SK-N-SH (cell line): ENCODE measurements around the gene SF3A1.

ENCODE experiments used
- GABPA ChIP-seq: IDR thresholded peaks from 2 replicates; pipeline ENCODE4 v1.4.0; 2012; ENCODE audit warnings: low read depth, mild to moderate bottlenecking
- JUND ChIP-seq: IDR thresholded peaks from 2 replicates; pipeline ENCODE4 v1.4.0; 2012
- NFIC ChIP-seq: IDR thresholded peaks from 2 replicates; pipeline ENCODE4 v1.4.0; 2012; ENCODE audit warnings: borderline replicate concordance
- POLR2AphosphoS5 ChIP-seq: IDR thresholded peaks from 2 replicates; pipeline ENCODE4 v1.6.1; 2012; ENCODE audit warnings: low read depth, low read length
- RCOR1 ChIP-seq: fragments of 150-350 bp; IDR thresholded peaks from 2 replicates; pipeline ENCODE4 v1.6.1; 2017; ENCODE audit warnings: antibody characterized with exemption, low read length
- RXRA ChIP-seq: IDR thresholded peaks from 2 replicates; pipeline ENCODE4 v1.4.0; 2012; ENCODE audit warnings: low read depth, mild to moderate bottlenecking, borderline replicate concordance
- TF ChIP-seq, protein P1 (sequence below): fragments of 200-600 bp; sonication (generic); IDR thresholded peaks from 2 replicates; pipeline ENCODE4 v1.6.1; 2017; ENCODE audit warnings: antibody characterized with exemption, mild to moderate bottlenecking, moderate library complexity
- TF ChIP-seq, protein P2 (sequence below): fragments of 150-350 bp; IDR thresholded peaks from 2 replicates; pipeline ENCODE4 v1.6.1; 2017; ENCODE audit warnings: antibody characterized with exemption, low read length, low read depth, borderline replicate concordance

DNA sequence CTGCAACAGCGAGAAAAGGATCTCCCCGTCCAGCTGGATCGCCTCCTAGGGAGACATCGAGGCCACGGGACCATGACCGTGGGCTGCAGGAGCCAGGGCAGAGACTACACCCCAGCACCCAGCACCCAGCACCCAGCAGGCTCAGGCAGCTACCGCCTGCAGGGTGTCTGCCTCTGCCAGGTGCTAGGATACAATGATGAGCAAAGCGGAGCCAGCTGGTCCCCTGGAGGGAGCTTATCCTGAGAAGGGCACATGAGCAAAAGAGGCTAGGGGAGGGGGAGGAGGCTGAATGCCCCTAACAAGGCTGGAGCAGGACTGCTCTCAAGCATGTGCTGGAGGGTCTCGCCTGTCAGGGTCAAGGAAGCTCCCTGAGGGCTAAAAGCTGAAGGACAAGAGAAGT lies 62.6 kb downstream of the SF3A1 start:
- TF ChIP-seq GABPA (no peak), JUND (no peak), RXRA (no peak), NFIC (no peak), RCOR1 (no peak), POLR2AphosphoS5 (no peak)
- TF ChIP-seq, protein P1, sequence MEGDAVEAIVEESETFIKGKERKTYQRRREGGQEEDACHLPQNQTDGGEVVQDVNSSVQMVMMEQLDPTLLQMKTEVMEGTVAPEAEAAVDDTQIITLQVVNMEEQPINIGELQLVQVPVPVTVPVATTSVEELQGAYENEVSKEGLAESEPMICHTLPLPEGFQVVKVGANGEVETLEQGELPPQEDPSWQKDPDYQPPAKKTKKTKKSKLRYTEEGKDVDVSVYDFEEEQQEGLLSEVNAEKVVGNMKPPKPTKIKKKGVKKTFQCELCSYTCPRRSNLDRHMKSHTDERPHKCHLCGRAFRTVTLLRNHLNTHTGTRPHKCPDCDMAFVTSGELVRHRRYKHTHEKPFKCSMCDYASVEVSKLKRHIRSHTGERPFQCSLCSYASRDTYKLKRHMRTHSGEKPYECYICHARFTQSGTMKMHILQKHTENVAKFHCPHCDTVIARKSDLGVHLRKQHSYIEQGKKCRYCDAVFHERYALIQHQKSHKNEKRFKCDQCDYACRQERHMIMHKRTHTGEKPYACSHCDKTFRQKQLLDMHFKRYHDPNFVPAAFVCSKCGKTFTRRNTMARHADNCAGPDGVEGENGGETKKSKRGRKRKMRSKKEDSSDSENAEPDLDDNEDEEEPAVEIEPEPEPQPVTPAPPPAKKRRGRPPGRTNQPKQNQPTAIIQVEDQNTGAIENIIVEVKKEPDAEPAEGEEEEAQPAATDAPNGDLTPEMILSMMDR: no peak
- TF ChIP-seq, protein P2, sequence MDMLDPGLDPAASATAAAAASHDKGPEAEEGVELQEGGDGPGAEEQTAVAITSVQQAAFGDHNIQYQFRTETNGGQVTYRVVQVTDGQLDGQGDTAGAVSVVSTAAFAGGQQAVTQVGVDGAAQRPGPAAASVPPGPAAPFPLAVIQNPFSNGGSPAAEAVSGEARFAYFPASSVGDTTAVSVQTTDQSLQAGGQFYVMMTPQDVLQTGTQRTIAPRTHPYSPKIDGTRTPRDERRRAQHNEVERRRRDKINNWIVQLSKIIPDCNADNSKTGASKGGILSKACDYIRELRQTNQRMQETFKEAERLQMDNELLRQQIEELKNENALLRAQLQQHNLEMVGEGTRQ: no peak
